Fibroblast of villous mesenchyme (primary cell): ENCODE results near the gene ZNF544. TPM values are rescaled to one million over a fixed set of nuclear protein-coding genes. Genes with fewer than 3 reads are reported as not detected.

Source experiments
- DNase-seq: peaks from one replicate; pipeline ENCODE4 v3.0.0-alpha.2; 2010; ENCODE audit warnings: low read depth
- H3K4me3 ChIP-seq: 2 replicates; pipeline ENCODE4 v1.5.1; 2011; ENCODE audit warnings: low read depth, mild to moderate bottlenecking, low read length
- total RNA-seq: library from RNA; depleted of rRNA; stranded (reverse); fragments of >200 nt; gene quantifications from 2 replicates; pipeline ENCODE4 v1.2.3, GENCODE V29; 2012
- TF ChIP-seq, protein P1 (sequence below): IDR thresholded peaks from 2 replicates; pipeline ENCODE4 v1.5.1; 2012; ENCODE audit warnings: low read depth, mild to moderate bottlenecking, low read length; ENCODE audit not compliant: insufficient read depth

The ZNF544 gene
- total RNA-seq, 1 donor = 47.5 TPM

DNA sequence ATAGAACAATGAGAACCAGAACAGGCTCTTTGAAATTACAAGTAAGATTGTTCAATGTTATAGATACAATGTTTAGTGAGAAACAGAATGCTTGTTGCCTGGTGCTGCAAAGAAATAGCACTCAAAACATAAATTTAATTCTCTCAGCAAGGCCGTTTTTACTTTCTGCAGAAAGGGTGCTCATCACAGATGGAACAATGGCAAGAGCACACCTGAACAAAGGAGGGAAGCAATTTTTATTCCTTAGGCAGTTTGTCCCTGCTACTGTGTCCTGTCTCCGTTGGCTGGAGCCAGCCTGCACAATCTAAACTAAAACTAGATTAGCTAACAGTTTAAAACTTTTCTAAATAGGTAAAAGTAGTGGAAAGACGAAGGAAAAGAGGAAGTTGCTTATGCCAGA lies 39.6 kb downstream of the ZNF544 start:
- H3K4me3 ChIP-seq = no peak overlapping the region
- no peak for DNase-seq
- TF ChIP-seq, protein P1, sequence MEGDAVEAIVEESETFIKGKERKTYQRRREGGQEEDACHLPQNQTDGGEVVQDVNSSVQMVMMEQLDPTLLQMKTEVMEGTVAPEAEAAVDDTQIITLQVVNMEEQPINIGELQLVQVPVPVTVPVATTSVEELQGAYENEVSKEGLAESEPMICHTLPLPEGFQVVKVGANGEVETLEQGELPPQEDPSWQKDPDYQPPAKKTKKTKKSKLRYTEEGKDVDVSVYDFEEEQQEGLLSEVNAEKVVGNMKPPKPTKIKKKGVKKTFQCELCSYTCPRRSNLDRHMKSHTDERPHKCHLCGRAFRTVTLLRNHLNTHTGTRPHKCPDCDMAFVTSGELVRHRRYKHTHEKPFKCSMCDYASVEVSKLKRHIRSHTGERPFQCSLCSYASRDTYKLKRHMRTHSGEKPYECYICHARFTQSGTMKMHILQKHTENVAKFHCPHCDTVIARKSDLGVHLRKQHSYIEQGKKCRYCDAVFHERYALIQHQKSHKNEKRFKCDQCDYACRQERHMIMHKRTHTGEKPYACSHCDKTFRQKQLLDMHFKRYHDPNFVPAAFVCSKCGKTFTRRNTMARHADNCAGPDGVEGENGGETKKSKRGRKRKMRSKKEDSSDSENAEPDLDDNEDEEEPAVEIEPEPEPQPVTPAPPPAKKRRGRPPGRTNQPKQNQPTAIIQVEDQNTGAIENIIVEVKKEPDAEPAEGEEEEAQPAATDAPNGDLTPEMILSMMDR = no peak

DNA sequence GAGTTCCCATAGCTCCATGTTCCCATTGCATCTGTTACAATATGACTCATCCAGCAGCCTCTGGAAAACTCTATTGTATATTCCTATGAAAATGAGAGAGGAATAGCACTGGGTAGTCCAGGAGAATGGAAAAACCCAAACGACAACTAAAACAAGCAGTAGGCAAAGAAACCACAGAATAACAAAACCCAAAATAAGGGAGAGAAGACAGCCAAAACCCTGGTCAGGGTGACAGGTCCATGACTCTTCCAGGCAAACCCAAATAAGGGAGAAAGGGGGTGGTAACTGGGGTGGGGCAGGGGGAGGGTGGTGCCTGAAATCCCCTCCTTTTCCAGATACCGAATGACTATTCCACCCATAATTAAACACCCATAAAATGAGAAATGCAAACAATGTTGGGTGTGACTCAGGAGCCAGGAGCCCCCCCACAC lies 46.1 kb downstream of the ZNF544 start:
- peak; percentile 73 for DNase-seq
- TF ChIP-seq, protein P1 = no peak
- no peak overlapping the region for H3K4me3 ChIP-seq

DNA sequence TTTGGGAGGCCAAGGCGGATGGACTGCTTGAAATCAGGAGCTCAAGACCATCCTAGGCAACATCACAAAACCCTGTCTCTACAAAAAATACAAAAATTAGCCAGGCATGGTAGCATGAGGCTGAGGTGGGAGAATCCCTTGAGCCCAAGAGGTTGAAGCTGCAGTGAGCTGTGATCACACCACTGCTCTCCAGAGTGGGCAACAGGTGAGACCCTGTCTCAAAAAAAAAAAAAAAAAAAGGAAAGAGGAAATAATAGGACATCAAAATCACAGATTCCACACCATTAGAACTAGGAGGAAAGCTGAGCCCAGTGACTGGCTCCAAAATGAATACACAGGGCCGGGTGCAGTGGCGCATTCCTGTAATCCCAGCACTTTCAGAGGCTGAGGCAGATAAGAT lies 46.9 kb downstream of the ZNF544 start:
- H3K4me3 ChIP-seq = no peak overlapping the region
- TF ChIP-seq, protein P1 = no peak

DNA sequence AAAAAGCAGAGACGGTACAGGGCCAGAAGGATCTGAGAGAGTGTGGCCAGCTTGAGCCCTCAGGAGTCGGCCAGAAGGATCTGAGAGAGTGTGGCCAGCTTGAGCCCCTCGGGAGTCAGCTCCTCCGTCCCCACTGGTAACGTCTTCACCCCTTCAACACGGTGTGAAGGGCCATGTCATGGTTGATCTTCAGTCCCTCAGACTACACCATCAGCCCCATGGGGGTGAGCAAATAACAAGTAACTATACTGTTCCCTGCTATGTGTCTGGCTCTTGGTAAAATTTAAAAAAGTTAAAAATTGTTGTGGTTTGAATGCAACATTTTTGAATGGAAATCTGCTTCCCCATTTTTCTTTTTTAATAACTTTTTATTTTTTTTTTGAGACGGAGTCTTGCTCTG lies 48.5 kb downstream of the ZNF544 start:
- H3K4me3 ChIP-seq = no peak overlapping the region
- no peak for DNase-seq
- TF ChIP-seq, protein P1 = no peak

More for the DNA sequence above, 46.9 kb downstream of the ZNF544 start:
- no peak for DNase-seq

DNA sequence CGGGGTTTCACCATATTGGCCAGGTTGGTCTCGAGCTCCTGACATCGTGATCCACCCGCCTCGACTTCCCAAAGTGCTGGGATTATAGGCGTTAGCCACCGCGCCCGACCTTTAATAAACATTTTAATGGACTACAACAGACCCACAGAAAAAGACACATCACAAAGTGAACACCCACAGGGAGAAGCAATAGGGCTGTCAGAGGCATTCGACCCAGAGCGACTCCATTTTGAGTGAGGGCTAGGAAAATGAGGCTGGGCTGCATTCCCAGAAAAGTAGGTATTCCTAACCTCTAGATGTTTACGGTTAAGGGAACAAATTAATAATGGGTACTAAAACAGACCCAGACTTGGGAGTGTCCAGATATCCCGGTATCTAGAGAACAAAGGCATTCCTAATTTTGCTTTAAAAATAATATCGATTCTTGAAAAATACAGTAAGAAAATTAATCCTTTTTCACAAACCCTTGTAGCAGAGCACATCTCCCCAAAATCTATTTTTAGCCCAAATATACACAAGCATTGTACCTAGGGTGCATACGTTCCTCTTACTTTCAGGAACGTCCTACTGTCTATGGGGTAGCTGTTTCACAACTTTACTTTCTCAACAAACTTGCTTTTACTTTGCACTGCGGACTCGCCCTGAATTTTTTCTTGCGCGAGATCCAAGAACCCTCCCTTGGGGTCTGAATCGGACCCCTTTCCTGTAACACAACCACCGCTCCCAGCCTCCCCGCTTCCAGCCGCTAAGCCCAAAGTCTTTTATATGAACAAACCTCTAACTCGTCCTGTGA lies 49.2 kb downstream of the ZNF544 start:
- TF ChIP-seq, protein P1 = no peak
- DNase-seq = no peak
- H3K4me3 ChIP-seq = peak overlapping the region; percentile 94

DNA sequence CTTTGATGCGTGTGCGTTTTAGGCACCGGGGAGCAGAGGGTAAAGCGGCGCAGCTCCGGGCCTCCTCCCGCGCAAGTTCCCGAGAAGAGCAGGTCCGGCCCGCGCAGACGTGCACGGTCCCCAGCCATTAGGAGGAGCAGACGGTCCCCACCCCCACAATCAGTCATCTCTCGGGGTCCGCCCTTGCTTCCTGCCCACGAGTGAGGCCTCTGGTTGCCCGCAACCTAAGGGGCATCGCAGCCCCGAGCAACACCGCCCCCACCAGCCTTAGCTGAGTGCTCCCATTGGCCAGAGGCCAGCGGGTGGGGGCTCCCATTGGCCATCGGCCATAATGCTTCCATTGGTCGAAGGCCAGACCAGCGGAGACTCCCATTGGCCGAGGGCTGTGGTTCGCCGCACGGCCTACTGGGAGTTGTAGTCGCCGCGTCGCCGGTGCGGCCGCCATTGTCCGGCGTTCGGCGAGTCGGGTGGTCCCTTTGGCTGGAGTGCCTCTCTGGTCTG lies 49.9 kb downstream of the ZNF544 start, which contains the start of gene ZNF8:
Gene ZNF8, plus strand, starts transcription at position 415 of the 501 bp plus-strand sequence. CDS start 127 bp downstream, outside the sequence.
- H3K4me3 ChIP-seq = peak within 1 kb of the TSS; percentile 94
- TF ChIP-seq, protein P1 = no peak
- DNase-seq = peak; percentile 99
